Mesenchymal stem cell (in vitro differentiated cells and primary cell): Measurements from ENCODE around the gene DIP2C.

Source experiments
- DNase-seq: peaks from one replicate; pipeline ENCODE4 v3.0.0-alpha.2; 2013
- H2AFZ ChIP-seq: one replicate; pipeline ENCODE4 v1.6.1; 2013; ENCODE audit warnings: low read depth, mild to moderate bottlenecking, control low read depth, inconsistent platforms, low read length, moderate library complexity
- H2AK5ac ChIP-seq: 2 replicates; pipeline ENCODE4 v1.6.1; 2013; ENCODE audit warnings: low read length, moderate library complexity, mild to moderate bottlenecking, inconsistent platforms; ENCODE audit not compliant: severe bottlenecking
- H2BK120ac ChIP-seq: one replicate; pipeline ENCODE4 v1.6.1; 2013; ENCODE audit warnings: low read depth, mild to moderate bottlenecking, inconsistent platforms, low read length, moderate library complexity
- H2BK12ac ChIP-seq, 2 experiments: one replicate each; pipeline ENCODE4 v1.6.1; 2013; ENCODE audit warnings: inconsistent platforms in 2 of 2, low read length in 2 of 2, mild to moderate bottlenecking in 2 of 2, moderate library complexity in 2 of 2, control low read depth in 1 of 2
- H2BK15ac ChIP-seq: one replicate; pipeline ENCODE4 v1.6.1; 2013; ENCODE audit warnings: mild to moderate bottlenecking, low read depth, inconsistent platforms; ENCODE audit not compliant: poor library complexity, severe bottlenecking
- H2BK5ac ChIP-seq: 2 replicates; pipeline ENCODE4 v1.6.1; 2013; ENCODE audit warnings: low read depth, mild to moderate bottlenecking, low read length, control low read depth, inconsistent platforms; ENCODE audit not compliant: poor library complexity, severe bottlenecking
- H3K14ac ChIP-seq, 2 experiments: one replicate each; pipeline ENCODE4 v1.6.1; 2013; ENCODE audit warnings: inconsistent platforms in 2 of 2, low read length in 2 of 2, control low read depth in 1 of 2, mild to moderate bottlenecking in 1 of 2, moderate library complexity in 1 of 2
- H3K18ac ChIP-seq, 2 experiments: one replicate each; pipeline ENCODE4 v1.6.1; 2013; ENCODE audit warnings: inconsistent platforms in 2 of 2, low read length in 2 of 2, control low read depth in 1 of 2, low read depth in 1 of 2, mild to moderate bottlenecking in 1 of 2
- H3K23ac ChIP-seq, 2 experiments: one replicate each; pipeline ENCODE4 v1.6.1; 2013; ENCODE audit warnings: inconsistent platforms in 2 of 2, low read length in 2 of 2, mild to moderate bottlenecking in 2 of 2, moderate library complexity in 2 of 2, control low read depth in 1 of 2
- H3K27ac ChIP-seq: 2 replicates; pipeline ENCODE4 v1.5.1; 2013; ENCODE audit warnings: mild to moderate bottlenecking, moderate library complexity, low read length, control low read depth, inconsistent platforms; ENCODE audit not compliant: poor library complexity, severe bottlenecking
- H3K27me3 ChIP-seq, 2 experiments: 2 replicates each; pipeline versions ENCODE4 v1.6.1 to v1.7.0; 2013; ENCODE audit warnings: low read length in 2 of 2, mild to moderate bottlenecking in 2 of 2, moderate library complexity in 2 of 2, control low read depth in 1 of 2, inconsistent platforms in 1 of 2; ENCODE audit not compliant: control insufficient read depth in 1 of 2, insufficient read depth in 1 of 2
- H3K36me3 ChIP-seq, 2 experiments: 2 replicates each; pipeline versions ENCODE4 v1.6.1 to v1.7.0; 2013; ENCODE audit warnings: low read length in 2 of 2, control low read depth in 1 of 2, inconsistent platforms in 1 of 2, low read depth in 1 of 2, mild to moderate bottlenecking in 1 of 2; ENCODE audit not compliant: insufficient read depth in 2 of 2, control insufficient read depth in 1 of 2
- H3K4ac ChIP-seq, 2 experiments: one replicate each; pipeline ENCODE4 v1.6.1; 2013; ENCODE audit warnings: inconsistent platforms in 2 of 2, low read length in 2 of 2, mild to moderate bottlenecking in 2 of 2, moderate library complexity in 2 of 2, control low read depth in 1 of 2, low read depth in 1 of 2
- H3K4me1 ChIP-seq: 2 replicates; pipeline ENCODE4 v1.6.1; 2013; ENCODE audit warnings: low read depth, low read length, control low read depth; ENCODE audit not compliant: control insufficient read depth, insufficient read depth
- H3K4me2 ChIP-seq: 2 replicates; pipeline ENCODE4 v1.6.1; 2013; ENCODE audit warnings: low read length, mild to moderate bottlenecking, inconsistent platforms; ENCODE audit not compliant: poor library complexity, severe bottlenecking
- H3K4me3 ChIP-seq, 2 experiments: 2 replicates each; pipeline versions ENCODE4 v1.5.1 to v1.7.0; 2013; ENCODE audit warnings: low read length in 2 of 2, mild to moderate bottlenecking in 2 of 2, control low read depth in 1 of 2, low read depth in 1 of 2; ENCODE audit not compliant: insufficient read depth in 1 of 2
- H3K79me1 ChIP-seq: replicated peaks from 2 replicates; pipeline ENCODE4 v1.6.1; 2013; ENCODE audit warnings: mild to moderate bottlenecking, control low read depth, low read length, inconsistent platforms; ENCODE audit not compliant: poor library complexity, severe bottlenecking
- H3K9ac ChIP-seq: 2 replicates; pipeline ENCODE4 v1.7.0; 2013; ENCODE audit warnings: mild to moderate bottlenecking, low read length, moderate library complexity
- H3K9me3 ChIP-seq: 2 replicates; pipeline ENCODE4 v1.7.0; 2013; ENCODE audit warnings: mild to moderate bottlenecking, low read length; ENCODE audit not compliant: control insufficient read depth
- H4K8ac ChIP-seq: one replicate; pipeline ENCODE4 v1.6.1; 2013; ENCODE audit warnings: inconsistent platforms, mild to moderate bottlenecking, low read length, moderate library complexity
- H4K91ac ChIP-seq: one replicate; pipeline ENCODE4 v1.6.1; 2013; ENCODE audit warnings: mild to moderate bottlenecking, low read length, inconsistent platforms
- whole genome bisulfite sequencing: methylation state at CpG from one replicate; pipeline ENCODE4 v1.1.7; 2013; ENCODE audit warnings: mixed read lengths; 5-methylcytosine and 5-hydroxymethylcytosine counted together

The DIP2C gene

GRCh38 chr10:543862-544822, 145.3 kb downstream of the DIP2C start:
- no peak overlapping the region for H3K9ac ChIP-seq
- H3K79me1 ChIP-seq, result peaks cover 39% of the 10 kb centered on the region
- H3K4me1 ChIP-seq, result peaks cover 22% of the 10 kb centered on the region
- no peak overlapping the region for H3K23ac ChIP-seq
- H3K4ac ChIP-seq, result no peak overlapping the region
- H2AK5ac ChIP-seq, result no peak overlapping the region
- no peak overlapping the region for H2BK12ac ChIP-seq
- H2BK5ac ChIP-seq, result no peak overlapping the region
- H3K27me3 ChIP-seq, result no peaks in the 10 kb centered on the region
- no peak overlapping the region for H2BK15ac ChIP-seq
- H3K4me2 ChIP-seq, result no peak overlapping the region
- no peak overlapping the region for H3K18ac ChIP-seq
- WGBS, result 98% methylated on average over 19 of the region's 21 CpGs
- no peak overlapping the region for H3K4me3 ChIP-seq
- H4K91ac ChIP-seq, result no peak overlapping the region
- H2BK120ac ChIP-seq, result no peak overlapping the region
- no peak overlapping the region for H3K14ac ChIP-seq
- H3K9me3 ChIP-seq, result no peaks in the 10 kb centered on the region
- no peak for DNase-seq
- H3K36me3 ChIP-seq, result peaks cover 0 to 4% of the 10 kb centered on the region in 2 experiments
- H2AFZ ChIP-seq, result no peak overlapping the region
- H4K8ac ChIP-seq, result no peak overlapping the region
- H3K27ac ChIP-seq, result no peak overlapping the region

GRCh38 chr10:543131-543530, 146.3 kb downstream of the DIP2C start:
- Histone ChIP-seq H3K18ac (no peak overlapping the region), H3K27me3 (no peaks in the 10 kb centered on the region), H2BK5ac (no peak overlapping the region), H2BK120ac (no peak overlapping the region), H4K8ac (no peak overlapping the region), H2AFZ (no peak overlapping the region), H3K4me2 (no peak overlapping the region), H3K79me1 (peaks cover 40% of the 10 kb centered on the region), H2AK5ac (no peak overlapping the region), H2BK15ac (no peak overlapping the region), H3K4me1 (peaks cover 18% of the 10 kb centered on the region), H3K4me3 (no peak overlapping the region), H2BK12ac (no peak overlapping the region), H3K36me3 (peaks cover 0 to 4% of the 10 kb centered on the region in 2 experiments), H3K9ac (no peak overlapping the region), H3K4ac (no peak overlapping the region), H3K23ac (no peak overlapping the region), H3K9me3 (no peaks in the 10 kb centered on the region), H4K91ac (no peak overlapping the region), H3K14ac (no peak overlapping the region), H3K27ac (no peak overlapping the region)
- WGBS, result 98% methylated on average over 11 of the region's 13 CpGs
- DNase-seq, result no peak

GRCh38 chr10:541750-542371, 147.6 kb downstream of the DIP2C start:
- Histone ChIP-seq H2BK120ac (no peak overlapping the region), H3K79me1 (peaks cover 44% of the 10 kb centered on the region), H2BK15ac (no peak overlapping the region), H3K14ac (no peak overlapping the region), H2BK5ac (no peak overlapping the region), H4K8ac (no peak overlapping the region), H3K27ac (no peak overlapping the region), H3K4me1 (peaks cover 11% of the 10 kb centered on the region), H3K36me3 (peaks cover 0 to 4% of the 10 kb centered on the region in 2 experiments), H2AFZ (no peak overlapping the region), H3K9me3 (no peaks in the 10 kb centered on the region), H4K91ac (peak overlapping the region; percentile 52), H3K18ac (no peak overlapping the region), H3K23ac (no peak overlapping the region), H3K4ac (no peak overlapping the region), H3K9ac (no peak overlapping the region), H2BK12ac (no peak overlapping the region), H3K4me2 (no peak overlapping the region), H3K4me3 (no peak overlapping the region), H2AK5ac (no peak overlapping the region), H3K27me3 (no peaks in the 10 kb centered on the region)
- DNase-seq, result no peak
- WGBS, result 90% methylated on average over 16 of the region's 16 CpGs

GRCh38 chr10:541041-541440, 148.4 kb downstream of the DIP2C start:
- Histone ChIP-seq H3K9ac (no peak overlapping the region), H4K91ac (no peak overlapping the region), H3K23ac (no peak overlapping the region), H3K4me2 (no peak overlapping the region), H3K79me1 (peaks cover 45% of the 10 kb centered on the region), H3K27ac (no peak overlapping the region), H3K36me3 (peaks cover 0 to 4% of the 10 kb centered on the region in 2 experiments), H2BK5ac (no peak overlapping the region), H4K8ac (no peak overlapping the region), H3K4ac (no peak overlapping the region), H3K9me3 (no peaks in the 10 kb centered on the region), H3K18ac (no peak overlapping the region), H2AK5ac (no peak overlapping the region), H2BK15ac (no peak overlapping the region), H2BK12ac (no peak overlapping the region), H2BK120ac (no peak overlapping the region), H2AFZ (no peak overlapping the region), H3K14ac (no peak overlapping the region), H3K4me3 (no peak overlapping the region), H3K27me3 (no peaks in the 10 kb centered on the region), H3K4me1 (peaks cover 17% of the 10 kb centered on the region)
- no peak for DNase-seq
- WGBS, result 98% methylated on average over 13 of the region's 13 CpGs
